Ovary (tissue), 9 donors: ENCODE measurements around the gene CELF3. TPM values are rescaled to one million over a fixed set of nuclear protein-coding genes. Genes with fewer than 3 reads are reported as not detected.

Experiments used
- DNase-seq, 5 donors: peaks; one replicate each; pipeline ENCODE4 v3.0.0-alpha.2; 2019 to 2020
- H3K27ac ChIP-seq, 2 donors: fragments of 200-600 bp; one replicate each; pipeline versions ENCODE4 v1.5.1 to v1.8.0; 2019 to 2022
- H3K27me3 ChIP-seq: fragments of 200-600 bp; one replicate; pipeline ENCODE4 v1.8.0; 2022
- H3K36me3 ChIP-seq: fragments of 200-600 bp; sonication (generic); one replicate; pipeline ENCODE4 v1.5.1; 2019
- H3K4me1 ChIP-seq: one replicate; pipeline ENCODE4 v1.8.1; 2013; ENCODE audit warnings: mild to moderate bottlenecking, moderate library complexity; ENCODE audit not compliant: insufficient read depth
- H3K4me3 ChIP-seq: fragments of 200-600 bp; sonication (generic); one replicate; pipeline ENCODE4 v1.5.1; 2017
- H3K9me3 ChIP-seq, 2 donors: fragments of 200-600 bp in 1 of 2; sonication (generic) in 1 of 2; one replicate each; pipeline versions ENCODE4 v1.5.1 to v1.8.1; 2013 to 2019; ENCODE audit warnings: mild to moderate bottlenecking in 1 of 2, moderate library complexity in 1 of 2
- CTCF ChIP-seq, 3 donors: fragments of 450-650 bp in 2 of 3; fragments of 200-600 bp in 1 of 3; IDR thresholded peaks; one replicate each; pipeline versions ENCODE4 v1.5.1 to v1.8.0; 2016 to 2022; ENCODE audit warnings: antibody characterized with exemption in 3 of 3, mild to moderate bottlenecking in 1 of 3
- EP300 ChIP-seq: sonication (generic); formaldehyde crosslinking; IDR thresholded peaks from one replicate; pipeline ENCODE4 v1.6.1; 2017; ENCODE audit warnings: antibody characterized with exemption
- POLR2A ChIP-seq: fragments of 450-650 bp; IDR thresholded peaks from one replicate; pipeline ENCODE4 v1.6.1; 2017; ENCODE audit warnings: antibody characterized with exemption, mild to moderate bottlenecking, moderate library complexity
- WGBS, 3 donors: extraction: QIAGEN DNeasy Blood & Tissue Kit in 1 of 3; methylation state at CpG; one replicate each; pipeline versions ENCODE4 v1.1.5 to v1.1.7; 2013 to 2017; 5-methylcytosine and 5-hydroxymethylcytosine counted together
- intact Hi-C, 4 donors: fragments of 100-400 bp; cut with DNase I; formaldehyde crosslinking; loops; one replicate each; pipeline versions ENCODE4 v1.11.0 to v1.15.1; 2022 to 2023
- polyA plus RNA-seq, 2 donors: library from polyadenylated mRNA; stranded (reverse); fragments of 200-250 nt in 1 of 2; fragments of 350-450 nt in 1 of 2; fragmentation: Illumina TruSeq in 1 of 2; extraction: RNeasy Lipid Tissue Mini Kit (QIAGEN cat#74804) in 1 of 2; gene quantifications; one replicate each; pipeline ENCODE4 v1.2.3, GENCODE V29; 2013 to 2014
- total RNA-seq, 7 donors: library from RNA; depleted of rRNA in 2 of 7; stranded (reverse); fragments of >200 nt in 2 of 7; fragmentation: NEBNext Ultra II Directional in 3 of 7; extraction: Animal tissue kit (Norgen Biotek cat#: 25700) in 3 of 7; gene quantifications; one replicate each; pipeline versions ENCODE4 v1.1.0 to v1.2.4, GENCODE V29; 2016 to 2023
- donor health status: DM: no; HTN: no; CAD: no; lungs with moderate emphysema.
- donor health status: DM: no; HTN: no; CAD: no.
- donor health status: Bipolar disorder and iron deficiency.
- donor health status: DM: yes; HTN: yes; CAD: no.
- donor health status: DM: no; HTN: no; CAD: no.
- donor health status: DM: yes; HTN: yes; CAD: no.

CELF3 gene
- total and polyA plus RNA-seq, 9 donors, result 0.57 TPM; not detected in 8

DNA sequence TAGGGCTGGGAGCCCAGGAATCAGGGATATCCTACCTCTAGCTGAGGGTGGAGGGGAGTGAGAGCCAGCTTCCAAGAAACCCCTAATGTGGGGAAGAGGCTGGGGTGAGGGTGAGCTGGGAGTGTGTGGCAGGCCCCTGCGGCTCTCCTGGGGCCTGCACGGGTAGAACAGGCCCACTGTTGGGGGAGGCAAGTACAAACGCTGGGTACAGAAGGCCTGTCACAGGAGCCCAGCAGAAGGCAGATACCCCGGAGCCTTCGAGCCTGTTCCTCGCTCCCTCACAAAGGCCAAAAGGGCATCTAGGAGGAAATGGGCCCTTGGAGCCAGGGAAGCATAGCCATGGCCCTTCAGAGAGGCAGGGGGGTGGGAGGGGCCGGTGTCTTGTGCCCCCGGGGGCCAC, 13.7 kb downstream of the CELF3 start:
- H3K4me3 ChIP-seq, result no peak overlapping the region
- H3K36me3 ChIP-seq, result no peaks in the 10 kb centered on the region
- H3K4me1 ChIP-seq, result no peaks in the 10 kb centered on the region
- no peaks in the 10 kb centered on the region for H3K9me3 ChIP-seq
- no peak overlapping the region for H3K27ac ChIP-seq
- DNase-seq, result no peak
- no peaks in the 10 kb centered on the region for H3K27me3 ChIP-seq
- TF ChIP-seq EP300 (no peak), CTCF (IDR thresholded peaks at IDR 0.05) (no peak), POLR2A (no peak)
- intact Hi-C loops, result no loop called here
- WGBS, 3 donors, result 35 to 42% (median 36%) methylated on average over 8 of the region's 8 CpGs

DNA sequence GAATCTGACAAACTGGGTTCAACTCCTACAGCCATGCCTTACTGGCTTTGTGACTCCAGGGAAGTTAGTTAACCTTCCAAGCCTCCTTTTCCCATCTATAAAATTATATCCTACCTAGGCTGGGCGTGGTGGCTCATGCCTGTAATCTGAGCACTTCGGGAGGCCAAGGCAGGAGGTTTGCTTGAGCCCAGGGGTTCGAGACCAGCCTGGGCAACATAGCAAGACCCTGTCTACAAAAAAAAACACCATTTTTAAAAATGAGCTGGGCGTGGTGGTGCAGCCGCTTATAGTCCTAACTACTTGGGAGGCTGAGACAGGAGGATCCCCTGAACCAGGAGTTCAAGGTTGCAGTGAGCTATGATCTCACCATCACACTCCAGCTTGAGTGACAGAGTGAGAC, 15.1 kb downstream of the CELF3 start:
- no peaks in the 10 kb centered on the region for H3K36me3 ChIP-seq
- H3K9me3 ChIP-seq, result no peaks in the 10 kb centered on the region
- no peaks in the 10 kb centered on the region for H3K4me1 ChIP-seq
- intact Hi-C loops, result no loop called here
- no peak overlapping the region for H3K4me3 ChIP-seq
- 92 to 94% (median 94%) methylated on average over 5 of the region's 5 CpGs for WGBS, 3 donors
- TF ChIP-seq EP300 (no peak), CTCF (IDR thresholded peaks at IDR 0.05) (no peak), POLR2A (no peak)
- no peak for DNase-seq
- H3K27me3 ChIP-seq, result no peaks in the 10 kb centered on the region
- no peak overlapping the region for H3K27ac ChIP-seq

DNA sequence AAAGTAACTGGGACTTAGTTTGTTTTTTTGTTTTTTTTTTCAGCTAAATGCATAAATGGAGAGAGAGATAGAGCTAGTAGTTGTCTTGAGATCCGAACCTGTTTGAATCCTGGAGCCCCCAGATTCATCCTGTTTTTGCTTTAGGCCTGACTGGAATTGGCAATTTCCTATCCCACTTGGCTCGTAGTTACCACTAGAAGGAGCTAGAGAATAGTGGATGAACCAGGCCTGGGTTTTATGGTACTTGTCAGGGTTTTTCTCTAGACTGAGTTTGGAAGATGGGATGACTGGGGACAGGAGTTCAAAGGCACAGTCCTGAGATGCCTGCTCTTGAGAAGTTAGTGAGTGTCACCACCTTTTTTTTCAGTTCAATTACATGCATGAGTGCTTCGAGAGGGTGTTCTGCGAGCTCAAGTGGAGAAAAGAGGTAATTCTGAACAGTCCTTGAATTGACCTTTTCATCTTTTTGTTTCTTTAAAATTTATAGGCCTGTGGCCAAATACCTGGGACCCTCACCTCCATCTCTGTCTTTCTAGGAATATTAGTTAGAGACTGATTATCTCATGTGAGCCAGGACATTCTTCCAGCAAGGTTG, 23.4 kb downstream of the CELF3 start:
- WGBS, 3 donors, result 74 to 75% (median 74%) methylated on average over 4 of the region's 4 CpGs
- no peaks in the 10 kb centered on the region for H3K36me3 ChIP-seq

GRCh38 chr1:151692226-151692625, 24.4 kb downstream of the CELF3 start:
- no peak overlapping the region for H3K4me3 ChIP-seq
- no peaks in the 10 kb centered on the region for H3K27me3 ChIP-seq
- WGBS, 3 donors, result 85 to 88% (median 87%) methylated on average over 3 of the region's 3 CpGs
- H3K4me1 ChIP-seq, result no peaks in the 10 kb centered on the region
- no peak for DNase-seq
- no peaks in the 10 kb centered on the region for H3K36me3 ChIP-seq
- TF ChIP-seq EP300 (no peak), POLR2A (no peak), CTCF (IDR thresholded peaks at IDR 0.05) (no peak)
- H3K9me3 ChIP-seq, result no peaks in the 10 kb centered on the region
- H3K27ac ChIP-seq, result no peak overlapping the region
- intact Hi-C loops, result no loop called here

More for the DNA sequence above, 23.4 kb downstream of the CELF3 start:
- H3K4me3 ChIP-seq, result no peak overlapping the region
- no peaks in the 10 kb centered on the region for H3K4me1 ChIP-seq
- no peaks in the 10 kb centered on the region for H3K27me3 ChIP-seq
- TF ChIP-seq POLR2A (no peak), CTCF (IDR thresholded peaks at IDR 0.05) (no peak), EP300 (no peak)
- intact Hi-C loops, result no loop called here
- no peaks in the 10 kb centered on the region for H3K9me3 ChIP-seq
- no peak overlapping the region for H3K27ac ChIP-seq
- no peak for DNase-seq
